HG02852 (cell line): Measurements from ENCODE around the gene ADGRL2.
"Not testable (repeated sequence)": the region's sequence is repeated elsewhere in the genome, so short reads cannot be mapped to it uniquely, and the experiment has no call there.

Experiments used
- ATAC-seq: cut with Tn5 transposase; IDR thresholded peaks from one replicate; pipeline ENCODE4 v1.9.1; 2021; ENCODE audit warnings: mild to moderate bottlenecking, moderate library complexity; ENCODE audit not compliant: unreplicated experiment

Gene ADGRL2

GRCh38 chr1:81846630-81847029 lies 45.9 kb downstream of the ADGRL2 start:
- ATAC-seq: no peak

- no peak for ATAC-seq
These were observed 46.3 kb downstream of the ADGRL2 start for GRCh38 chr1:81847063-81847462.

- ATAC-seq: no peak
These were observed 48.3 kb downstream of the ADGRL2 start for GRCh38 chr1:81848880-81849682.

- ATAC-seq: no peak
These were observed 49.3 kb downstream of the ADGRL2 start for GRCh38 chr1:81850031-81850430.

- ATAC-seq: no peak
These were observed 49.8 kb downstream of the ADGRL2 start for GRCh38 chr1:81850495-81850894.

GRCh38 chr1:81851217-81851616 lies 50.5 kb downstream of the ADGRL2 start:
- no peak for ATAC-seq

- no peak for ATAC-seq
These were observed 52.2 kb downstream of the ADGRL2 start for GRCh38 chr1:81852961-81853360.

GRCh38 chr1:81867235-81867634 lies 66.5 kb downstream of the ADGRL2 start:
- ATAC-seq: no peak

- no peak for ATAC-seq
These were observed 68.6 kb downstream of the ADGRL2 start for GRCh38 chr1:81869307-81869706.

- not testable (repeated sequence) for ATAC-seq
These were observed 70.4 kb downstream of the ADGRL2 start for GRCh38 chr1:81871091-81871490.

- ATAC-seq: no peak
These were observed 73.2 kb downstream of the ADGRL2 start for GRCh38 chr1:81873946-81874345.

GRCh38 chr1:81874461-81874860 lies 73.7 kb downstream of the ADGRL2 start:
- ATAC-seq: no peak

GRCh38 chr1:81874940-81875339 lies 74.2 kb downstream of the ADGRL2 start:
- ATAC-seq: no peak

- ATAC-seq: no peak
These were observed 76.4 kb downstream of the ADGRL2 start for GRCh38 chr1:81876901-81877733.

- ATAC-seq: no peak
These were observed 77.2 kb downstream of the ADGRL2 start for GRCh38 chr1:81877940-81878339.

GRCh38 chr1:81878538-81878937 lies 77.8 kb downstream of the ADGRL2 start:
- ATAC-seq: no peak

GRCh38 chr1:81880781-81881180 lies 80.0 kb downstream of the ADGRL2 start:
- no peak for ATAC-seq

GRCh38 chr1:81885291-81885690 lies 84.6 kb downstream of the ADGRL2 start:
- no peak for ATAC-seq

- ATAC-seq: not testable (repeated sequence)
These were observed 85.6 kb downstream of the ADGRL2 start for GRCh38 chr1:81886292-81886691.

GRCh38 chr1:81887421-81888144 lies 86.8 kb downstream of the ADGRL2 start:
- ATAC-seq: no peak

GRCh38 chr1:81889166-81889565 lies 88.4 kb downstream of the ADGRL2 start:
- ATAC-seq: no peak
